GM19023 (cell line): Measurements from ENCODE around the gene ECI1.
"Not testable (repeated sequence)": the region's sequence is repeated elsewhere in the genome, so short reads cannot be mapped to it uniquely, and the experiment has no call there.

Source experiments
- ATAC-seq: cut with Tn5 transposase; IDR thresholded peaks from one replicate; pipeline ENCODE4 v1.9.1; 2021; ENCODE audit warnings: mild to moderate bottlenecking, moderate library complexity; ENCODE audit not compliant: unreplicated experiment

Gene ECI1

DNA sequence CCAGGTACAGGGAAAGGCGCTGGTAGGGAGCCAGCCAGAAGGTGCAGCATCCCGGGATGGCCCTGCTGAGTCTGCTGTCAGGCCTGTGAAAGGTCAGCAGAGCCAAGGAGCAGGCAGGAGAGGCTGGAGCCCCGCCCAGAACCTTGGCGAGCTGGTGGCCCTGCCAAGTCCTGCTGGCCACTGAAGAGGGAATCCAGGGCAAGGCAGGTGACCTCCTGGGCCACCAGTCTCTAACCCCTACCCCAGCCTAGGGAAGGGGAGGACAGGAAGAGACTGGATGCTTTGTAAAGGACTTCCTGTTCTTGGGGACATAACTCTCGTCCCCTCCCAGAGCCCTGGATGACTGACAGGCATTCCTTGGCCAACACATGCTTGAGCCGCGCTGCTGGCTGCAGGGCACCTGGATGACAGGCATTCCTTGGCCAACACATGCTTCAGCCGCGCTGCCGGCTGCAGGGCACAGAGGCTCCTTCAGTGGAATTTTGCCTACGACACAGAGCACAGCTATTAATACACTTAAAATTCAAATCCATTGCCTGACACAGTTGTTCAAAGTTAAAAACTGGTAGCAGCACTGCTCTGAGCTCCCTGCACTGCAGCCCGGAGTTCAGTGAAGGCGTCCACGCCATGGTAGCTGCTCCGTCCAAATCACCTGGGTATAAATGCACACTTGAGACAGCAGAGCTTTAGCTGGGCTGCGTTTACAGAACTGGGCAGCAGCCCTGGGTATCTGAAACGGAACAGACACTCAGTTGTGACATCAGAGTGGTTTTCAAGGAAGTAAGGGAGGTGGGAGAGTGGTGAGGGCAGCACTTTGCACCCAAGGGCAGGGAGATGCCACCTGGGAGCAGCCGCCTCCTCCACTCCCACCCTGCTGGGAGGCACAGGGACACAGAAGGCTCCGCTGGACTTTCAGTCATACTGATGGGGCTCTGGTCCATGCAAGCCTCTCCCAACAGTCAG is 38.7 kb downstream of the ECI1 start:
- no peak for ATAC-seq

DNA sequence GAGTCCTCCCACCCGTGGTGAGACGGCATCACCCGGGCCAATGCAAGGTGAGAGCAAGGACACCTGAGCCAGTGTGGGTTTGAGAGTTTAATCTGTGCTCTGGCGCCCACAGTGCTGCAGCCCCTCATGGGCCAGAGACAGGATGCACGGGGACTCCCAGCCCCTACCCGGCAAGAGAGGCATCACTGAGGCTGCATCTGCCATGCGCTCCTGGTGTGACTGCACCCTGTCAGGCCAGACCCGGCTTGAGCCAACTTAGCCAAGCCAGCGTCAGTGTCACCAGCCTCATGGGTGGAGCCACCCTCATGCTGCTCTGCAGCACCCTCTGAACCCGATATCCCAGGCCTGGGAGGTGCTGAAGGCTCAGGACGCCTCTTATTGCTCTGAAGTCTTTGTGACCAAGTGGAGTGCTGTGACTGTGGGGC is 39.5 kb downstream of the ECI1 start:
- no peak for ATAC-seq

DNA sequence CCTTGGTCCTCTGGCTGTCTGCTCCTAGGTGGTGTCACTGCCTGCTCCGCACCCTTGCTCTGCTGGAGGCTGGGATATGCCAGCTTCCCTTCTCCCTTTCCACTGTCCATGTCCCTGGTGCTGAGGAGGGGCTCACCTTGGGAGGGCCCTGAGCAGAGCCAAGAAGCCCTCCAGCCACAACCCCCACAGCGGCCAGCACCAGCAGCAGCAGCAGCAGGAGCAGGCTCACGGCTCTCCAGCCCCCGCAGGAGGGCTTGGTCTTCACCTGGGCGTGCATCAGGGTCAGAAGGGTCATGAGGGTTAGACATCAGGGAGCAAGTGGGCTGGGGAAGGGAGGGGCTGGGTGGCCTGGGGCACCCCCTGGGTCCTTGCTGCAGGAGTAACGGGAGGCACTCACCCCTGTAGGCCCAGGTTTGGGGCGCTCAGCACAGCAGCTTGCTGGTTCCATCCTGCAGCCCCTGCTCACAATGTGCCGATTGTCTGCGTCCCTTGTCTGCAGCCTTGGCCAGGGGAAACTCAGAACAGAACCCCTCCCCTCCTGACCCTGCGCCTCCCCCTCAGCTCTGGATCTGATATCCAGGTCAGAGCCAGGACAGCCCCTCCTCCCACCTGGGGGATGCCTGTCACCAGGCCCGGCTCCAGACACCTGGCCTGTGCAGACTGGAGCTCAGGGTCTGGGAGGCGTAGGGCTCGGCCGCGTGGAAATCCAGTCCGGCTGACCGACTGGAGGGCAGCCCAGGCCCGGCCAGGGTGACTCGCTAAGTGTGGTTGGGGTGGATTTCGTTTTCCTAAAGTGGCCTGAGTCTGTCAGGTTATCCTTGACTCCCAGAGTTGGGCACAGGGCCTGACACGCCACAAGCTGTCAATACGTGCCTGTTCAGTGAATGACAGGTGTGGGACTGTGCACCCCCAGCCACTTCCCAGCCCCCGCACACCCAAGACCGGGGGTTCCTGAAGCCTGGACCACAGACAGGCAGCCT is 40.7 kb downstream of the ECI1 start, which contains the start of gene BRICD5:
Gene BRICD5, minus strand, starts transcription at position 478 of the 980 bp plus-strand sequence. Its CDS starts 30 bp downstream, at position 448.
- no peak for ATAC-seq

DNA sequence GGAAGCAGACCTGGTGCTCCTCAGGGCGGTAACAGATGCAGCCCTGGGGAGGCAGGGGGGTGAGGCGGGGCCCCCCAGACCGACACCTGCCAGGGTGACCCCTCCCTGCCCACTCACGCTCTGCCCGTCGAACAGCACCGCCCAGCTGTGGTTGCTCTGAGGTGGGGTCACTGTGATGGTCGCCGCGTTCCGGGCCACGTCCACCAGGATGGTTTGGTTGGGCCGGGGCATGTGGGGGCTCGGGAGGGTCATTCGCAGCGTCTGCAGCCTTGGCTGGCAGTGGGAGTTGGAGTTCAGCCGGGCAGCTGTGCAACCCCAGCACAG is 41.4 kb downstream of the ECI1 start:
- no peak for ATAC-seq

DNA sequence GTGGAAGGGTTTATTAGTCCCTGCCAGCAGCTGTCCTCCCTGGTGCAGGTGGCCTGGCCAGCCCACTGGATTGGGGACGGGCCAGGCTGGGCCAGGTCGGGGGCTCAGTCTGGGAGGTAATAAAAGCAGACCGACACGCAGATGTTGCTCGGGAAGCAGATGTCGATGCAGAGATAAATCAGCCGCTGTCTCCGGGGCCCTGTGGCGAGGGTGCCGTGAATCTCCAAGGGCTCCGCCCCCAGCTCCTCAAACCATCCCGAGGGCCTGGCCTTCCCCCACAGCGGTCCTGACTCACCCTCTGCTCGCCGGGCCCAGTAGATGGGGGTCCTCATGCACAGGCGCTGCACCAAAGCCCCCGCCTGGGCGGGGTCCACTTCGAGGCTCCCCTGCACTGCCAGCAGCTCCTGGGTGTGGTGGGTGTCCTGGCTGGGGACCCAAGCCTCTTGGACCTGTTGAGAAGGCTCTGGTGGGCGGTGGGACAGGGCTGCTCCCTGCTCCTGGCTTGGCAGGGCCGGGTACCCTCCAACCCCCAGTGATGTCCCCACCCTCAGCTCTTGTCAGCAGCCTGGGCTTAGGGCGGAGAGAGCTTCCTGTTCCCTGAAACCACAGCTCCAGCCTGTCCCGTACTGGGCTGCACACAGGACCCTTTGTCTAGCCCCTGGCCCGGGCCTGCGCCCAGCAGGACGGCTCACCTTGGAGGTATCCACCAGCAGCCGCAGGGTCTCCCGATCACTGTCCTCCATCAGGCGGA is 42.0 kb downstream of the ECI1 start:
- ATAC-seq = no peak

DNA sequence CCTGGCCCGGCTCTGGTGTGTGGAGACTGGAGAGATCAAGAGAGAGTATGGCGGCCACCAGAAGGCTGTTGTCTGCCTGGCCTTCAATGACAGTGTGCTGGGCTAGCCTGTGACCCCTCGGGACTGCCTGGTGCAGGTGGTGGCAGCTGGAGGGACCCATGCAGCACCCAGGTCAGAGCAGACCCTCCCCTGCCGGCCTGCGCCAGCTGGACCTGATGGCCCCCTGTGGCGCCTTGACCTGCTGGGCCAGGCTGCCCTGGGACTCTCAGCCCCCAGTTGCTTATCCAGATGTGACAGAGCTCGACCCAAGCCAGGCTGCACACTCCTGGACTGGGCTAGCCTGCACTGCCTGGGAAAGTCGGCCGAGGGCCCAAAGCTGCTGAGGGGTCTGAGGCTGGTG is 42.6 kb downstream of the ECI1 start:
- no peak for ATAC-seq

DNA sequence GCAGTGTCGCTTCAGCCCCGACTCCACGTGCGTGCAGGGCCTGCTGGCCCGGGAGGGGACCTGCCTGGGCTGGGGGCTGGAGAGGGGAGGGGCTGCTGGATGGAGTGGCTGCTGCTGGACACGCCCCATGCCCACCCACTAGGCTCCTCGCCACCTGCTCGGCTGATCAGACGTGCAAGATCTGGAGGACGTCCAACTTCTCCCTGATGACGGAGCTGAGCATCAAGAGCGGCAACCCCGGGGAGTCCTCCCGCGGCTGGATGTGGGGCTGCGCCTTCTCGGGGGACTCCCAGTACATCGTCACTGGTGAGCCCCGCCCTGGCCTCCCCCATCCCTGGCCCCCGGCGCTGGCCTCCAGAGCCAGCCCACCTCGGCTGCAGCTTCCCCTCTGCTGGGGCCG is 43.1 kb downstream of the ECI1 start:
- no peak for ATAC-seq

DNA sequence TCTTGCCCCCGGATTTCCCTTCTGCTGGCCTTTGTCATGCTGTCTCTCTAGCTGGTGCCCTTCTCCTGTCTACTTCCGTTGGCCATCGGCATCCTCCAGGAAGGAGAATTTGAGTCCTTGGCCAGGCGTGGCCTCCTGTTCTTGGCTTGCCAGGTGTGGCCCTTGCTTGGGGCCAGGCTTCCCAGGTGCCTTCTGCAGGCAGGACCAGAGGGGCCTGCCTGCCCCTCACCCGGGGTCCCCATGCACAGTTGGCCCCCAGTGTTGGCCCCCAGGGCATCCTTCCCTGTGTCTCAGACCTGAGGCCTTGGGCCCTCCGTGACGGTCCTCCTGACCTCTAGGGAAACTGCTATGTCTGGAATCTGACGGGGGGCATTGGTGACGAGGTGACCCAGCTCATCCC is 43.5 kb downstream of the ECI1 start:
- no peak for ATAC-seq

DNA sequence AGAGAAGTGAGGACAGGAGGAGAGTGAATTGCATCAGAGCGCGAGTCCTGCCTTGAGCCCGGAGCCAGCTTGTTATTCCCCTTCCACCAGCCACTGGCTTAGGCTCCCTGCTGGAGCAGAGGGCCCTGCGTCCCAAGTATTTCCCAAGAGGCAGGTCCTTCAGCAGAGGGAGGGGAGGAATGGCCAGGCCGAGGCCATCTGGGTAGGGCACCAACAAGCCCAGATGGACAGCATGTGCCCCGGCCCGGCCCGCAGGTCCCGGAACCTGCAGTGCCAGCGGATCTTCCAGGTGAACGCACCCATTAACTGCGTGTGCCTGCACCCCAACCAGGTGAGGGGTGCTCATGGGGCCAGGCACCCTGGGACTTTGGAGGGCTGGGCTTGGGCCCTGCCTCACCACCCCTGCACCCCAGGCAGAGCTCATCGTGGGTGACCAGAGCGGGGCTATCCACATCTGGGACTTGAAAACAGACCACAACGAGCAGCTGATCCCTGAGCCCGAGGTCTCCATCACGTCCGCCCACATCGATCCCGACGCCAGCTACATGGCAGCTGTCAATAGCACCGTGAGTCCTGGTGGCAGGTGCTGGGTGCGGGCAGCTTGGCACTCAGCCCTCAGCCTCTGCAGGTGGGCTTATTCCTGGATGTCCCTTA is 44.5 kb downstream of the ECI1 start:
- no peak for ATAC-seq

DNA sequence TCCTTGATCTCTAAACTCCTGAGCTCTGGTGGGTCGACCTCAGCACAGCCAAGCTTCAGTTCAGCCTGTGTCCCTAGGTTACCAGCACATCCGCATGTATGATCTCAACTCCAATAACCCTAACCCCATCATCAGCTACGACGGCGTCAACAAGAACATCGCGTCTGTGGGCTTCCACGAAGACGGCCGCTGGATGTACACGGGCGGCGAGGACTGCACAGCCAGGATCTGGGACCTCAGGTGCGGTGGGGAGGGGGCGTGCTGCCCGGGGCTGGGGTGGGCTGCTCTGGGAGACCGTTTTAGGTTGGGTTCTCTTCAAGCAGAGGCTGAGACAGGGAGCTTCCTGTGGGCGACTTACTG is 45.0 kb downstream of the ECI1 start:
- ATAC-seq = no peak

DNA sequence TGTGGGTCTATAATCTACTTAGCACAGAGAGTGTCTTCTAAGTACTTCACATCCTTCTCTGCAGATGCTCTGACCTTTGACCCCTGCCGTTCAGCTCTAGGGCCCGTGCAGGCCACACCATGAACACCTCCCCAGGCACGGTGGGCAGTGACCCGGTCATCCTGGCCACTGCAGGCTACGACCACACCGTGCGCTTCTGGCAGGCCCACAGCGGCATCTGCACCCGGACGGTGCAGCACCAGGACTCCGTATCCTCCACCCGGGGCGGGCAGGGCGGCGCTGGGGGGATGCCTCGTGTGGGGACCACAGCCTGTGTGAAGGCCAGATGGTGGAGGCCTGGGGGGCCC is 45.4 kb downstream of the ECI1 start:
- ATAC-seq = peak; percentile 12

DNA sequence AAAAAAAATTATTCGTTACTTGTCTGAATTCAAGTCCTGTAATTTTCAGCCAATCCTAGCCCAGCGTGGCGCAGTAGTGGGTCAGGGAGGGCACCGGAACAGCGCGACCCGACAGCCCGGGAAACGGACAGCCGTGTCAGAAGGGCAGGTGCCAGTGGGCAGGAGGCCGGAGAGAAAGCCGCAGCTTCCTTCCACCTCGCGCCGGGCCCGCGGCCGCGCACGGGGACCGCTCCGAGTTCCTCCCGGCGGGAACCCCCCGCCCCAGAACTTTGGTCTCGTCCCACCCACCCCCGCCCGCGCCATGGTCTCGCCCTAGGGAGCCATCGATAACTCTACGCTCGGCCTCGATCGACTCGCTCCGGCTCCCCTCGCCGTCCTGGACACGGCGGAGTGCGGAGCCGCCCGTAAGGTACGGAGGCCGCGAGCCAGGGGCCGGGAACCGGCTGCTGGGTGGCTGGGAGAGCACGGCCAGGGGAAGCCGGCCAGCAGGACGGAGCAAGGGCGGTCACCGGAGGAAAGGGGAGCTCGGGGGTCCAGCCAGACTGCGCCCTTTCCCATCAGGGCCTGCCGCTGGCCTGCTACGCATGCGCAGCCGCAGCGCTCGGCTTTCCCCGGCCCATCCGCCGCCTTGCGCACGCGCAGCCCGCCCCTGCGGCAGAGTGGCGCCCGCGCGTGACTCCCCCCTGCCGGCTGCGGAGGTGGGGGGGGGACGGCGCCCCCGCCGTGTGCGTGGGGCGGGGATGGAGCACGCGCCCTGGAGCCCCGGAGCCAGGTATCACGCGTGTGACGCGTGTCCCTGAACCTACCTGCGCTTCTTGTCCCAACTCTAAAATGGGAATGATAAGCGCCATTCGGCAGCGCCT is 46.1 kb downstream of the ECI1 start, which contains the start of gene MLST8:
Gene MLST8, plus strand, starts transcription at position 351 of the 863 bp plus-strand sequence. CDS start 632 bp downstream, outside the sequence.
- ATAC-seq = peak; percentile 72

DNA sequence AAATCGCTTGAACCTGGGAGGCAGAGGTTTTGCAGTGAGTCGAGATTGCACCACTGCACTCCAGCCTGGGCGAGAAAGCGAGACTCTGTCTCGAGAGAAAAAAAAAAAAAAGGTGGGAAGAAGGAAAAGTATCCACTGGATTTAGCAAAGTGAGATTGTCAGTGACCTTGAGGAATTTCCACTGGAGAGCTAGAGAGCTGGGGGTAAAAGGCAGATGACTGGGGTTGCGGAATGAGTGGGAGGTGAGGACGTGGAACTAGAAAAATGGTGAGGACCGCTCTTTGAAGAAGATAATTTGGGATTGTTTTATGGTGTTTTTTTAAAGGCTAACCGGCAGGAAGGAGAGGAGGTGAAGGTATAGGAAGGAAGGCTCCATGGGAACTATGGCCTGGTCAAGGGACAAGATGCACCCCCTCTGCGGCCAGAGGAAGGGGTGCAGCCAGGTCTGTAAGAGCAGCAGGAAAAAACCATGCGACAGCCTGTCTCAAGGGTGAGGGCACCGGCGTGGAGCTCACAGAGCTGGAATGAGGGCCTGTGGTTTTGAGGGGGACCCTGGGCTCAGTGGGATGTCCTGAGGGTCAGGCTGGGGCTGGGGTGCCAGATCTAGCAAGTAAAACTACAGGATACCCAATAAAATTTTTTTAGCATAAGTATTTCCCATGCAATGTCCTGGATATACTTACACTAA is 46.8 kb downstream of the ECI1 start:
- no peak for ATAC-seq

DNA sequence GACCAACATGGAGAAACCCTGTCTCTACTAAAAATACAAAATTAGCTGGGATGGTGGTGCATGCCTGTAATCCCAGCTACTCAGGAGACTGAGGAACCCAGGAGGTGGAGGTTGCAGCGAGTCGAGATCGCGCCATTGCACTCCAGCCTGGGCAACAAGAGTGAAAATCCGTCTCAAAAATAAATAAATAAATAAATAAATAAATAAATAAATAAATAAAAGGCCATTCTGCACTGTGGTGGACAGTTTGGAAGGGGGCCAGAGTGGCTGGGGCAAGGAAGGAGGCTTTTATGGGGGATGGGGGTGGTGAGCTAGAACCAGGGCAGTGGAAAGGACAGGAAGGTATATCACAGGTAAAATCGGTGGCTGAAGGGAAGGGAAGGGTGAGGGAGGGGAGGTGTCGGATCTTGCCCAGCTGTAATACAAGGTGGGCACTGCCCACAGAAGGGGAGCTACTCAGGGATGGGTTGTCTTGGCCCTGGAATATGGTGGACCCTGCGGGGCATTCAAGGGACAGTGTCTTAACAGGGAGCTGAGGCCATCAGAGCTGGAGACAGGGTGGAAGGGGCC is 48.2 kb downstream of the ECI1 start:
- ATAC-seq = not testable (repeated sequence)

DNA sequence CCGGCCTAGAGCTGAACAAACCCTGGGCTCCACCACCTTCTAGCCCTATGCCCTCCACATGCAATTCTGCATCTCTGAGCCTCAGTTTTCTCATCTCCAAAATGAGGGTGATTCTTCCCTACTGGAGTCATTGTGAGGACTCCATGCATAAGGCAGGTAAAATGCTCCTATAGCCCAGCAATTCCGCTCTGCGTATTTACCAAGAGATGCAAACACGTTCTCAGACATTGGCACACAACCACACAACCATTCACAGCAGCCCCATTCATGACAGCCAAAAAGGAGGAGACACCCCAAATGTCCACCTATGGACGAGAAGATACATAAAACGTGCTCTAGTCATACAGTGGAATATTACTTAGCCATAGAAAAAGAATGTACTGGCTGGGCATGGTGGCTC is 51.1 kb downstream of the ECI1 start:
- ATAC-seq = no peak

DNA sequence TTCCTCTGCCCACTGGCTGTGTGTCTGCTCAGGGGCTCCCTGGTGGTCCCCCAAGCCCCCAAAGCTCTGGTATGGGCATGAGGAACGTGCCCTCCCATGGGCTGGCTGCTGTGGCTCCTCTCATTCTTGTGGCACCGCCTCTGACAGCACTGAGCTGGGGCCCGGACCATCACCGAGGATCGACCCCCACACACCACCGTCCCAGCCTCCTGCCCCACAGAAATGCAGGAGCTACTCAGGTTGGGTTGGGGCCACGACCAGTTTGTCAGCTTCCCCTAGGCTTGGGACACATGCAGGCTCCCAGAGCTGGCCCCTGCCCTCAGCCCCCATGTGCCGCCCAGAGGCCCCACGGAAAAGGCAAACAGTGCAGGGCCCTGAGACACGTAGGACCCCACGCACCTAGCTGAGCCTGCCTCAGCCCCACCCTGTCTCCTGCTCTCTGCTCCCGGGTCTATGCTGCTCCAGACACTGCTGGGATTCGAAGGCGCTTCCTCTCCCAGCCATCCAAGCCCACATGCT is 51.7 kb downstream of the ECI1 start:
- no peak for ATAC-seq

DNA sequence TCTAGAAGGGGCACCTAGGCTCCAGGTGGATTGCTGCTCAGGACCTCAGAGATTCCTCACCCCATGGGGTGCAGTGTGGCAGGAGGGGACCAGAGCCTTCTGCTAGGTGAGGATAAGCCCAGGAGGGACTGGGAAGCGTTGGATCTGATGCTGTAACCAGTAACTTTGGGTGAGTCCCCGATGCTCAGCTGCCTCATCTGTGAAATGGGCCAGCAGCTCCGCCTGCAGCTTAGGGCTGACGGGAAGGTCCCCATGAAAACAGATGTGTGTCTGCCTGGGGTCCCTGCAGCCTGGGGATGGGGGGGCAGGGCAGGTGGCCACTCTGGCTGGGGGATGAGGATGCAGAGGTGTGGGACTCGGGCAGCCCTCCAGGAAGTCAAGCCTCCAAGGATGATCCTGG is 52.3 kb downstream of the ECI1 start:
- ATAC-seq = no peak

DNA sequence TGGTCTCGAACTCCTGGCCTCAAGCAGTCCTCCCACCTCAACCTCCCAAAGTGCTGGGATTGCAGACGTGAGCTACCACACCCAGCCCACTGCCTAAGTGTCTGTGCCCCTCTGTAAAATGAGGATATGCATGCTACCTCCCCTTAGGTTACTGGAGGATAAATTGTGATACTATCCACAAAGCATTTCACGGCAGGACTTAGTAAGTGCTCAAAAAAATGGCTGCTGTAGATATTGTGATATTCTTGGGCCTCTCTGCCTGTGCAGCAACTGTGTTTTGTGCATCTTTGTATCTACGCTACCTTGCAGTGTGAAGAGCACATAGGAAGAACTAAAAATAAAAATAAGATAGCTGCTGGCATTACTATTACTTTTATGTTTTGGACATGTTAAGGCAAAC is 53.1 kb downstream of the ECI1 start:
- ATAC-seq = no peak
